Measurements from ENCODE around the gene GABARAP.

Gene GABARAP

DNA sequence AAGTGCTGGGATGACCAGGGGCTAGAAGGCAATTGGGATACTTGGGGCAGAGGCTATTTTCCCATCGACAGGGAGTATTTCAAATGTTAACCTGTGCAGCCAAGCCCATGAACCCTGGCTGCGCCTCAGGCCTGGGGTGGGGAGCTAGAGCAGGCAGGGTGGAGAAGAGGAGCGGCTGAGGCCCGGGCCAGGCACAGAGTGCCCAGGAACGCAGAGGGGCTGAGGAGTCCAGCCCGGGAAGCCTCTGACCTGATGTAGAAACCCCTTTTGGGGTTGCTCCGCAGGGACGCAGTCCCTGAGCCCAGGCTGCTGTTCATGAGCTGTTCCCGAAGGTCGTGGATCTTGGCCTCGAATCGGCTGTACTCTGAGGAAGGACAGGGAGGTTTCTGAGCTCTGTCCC lies 46.3 kb downstream of the GABARAP start:
- no peaks in the 10 kb centered on the region for H3K9me3 ChIP-seq
- H3K27me3 ChIP-seq: no peaks in the 10 kb centered on the region
- TF ChIP-seq, protein P1, sequence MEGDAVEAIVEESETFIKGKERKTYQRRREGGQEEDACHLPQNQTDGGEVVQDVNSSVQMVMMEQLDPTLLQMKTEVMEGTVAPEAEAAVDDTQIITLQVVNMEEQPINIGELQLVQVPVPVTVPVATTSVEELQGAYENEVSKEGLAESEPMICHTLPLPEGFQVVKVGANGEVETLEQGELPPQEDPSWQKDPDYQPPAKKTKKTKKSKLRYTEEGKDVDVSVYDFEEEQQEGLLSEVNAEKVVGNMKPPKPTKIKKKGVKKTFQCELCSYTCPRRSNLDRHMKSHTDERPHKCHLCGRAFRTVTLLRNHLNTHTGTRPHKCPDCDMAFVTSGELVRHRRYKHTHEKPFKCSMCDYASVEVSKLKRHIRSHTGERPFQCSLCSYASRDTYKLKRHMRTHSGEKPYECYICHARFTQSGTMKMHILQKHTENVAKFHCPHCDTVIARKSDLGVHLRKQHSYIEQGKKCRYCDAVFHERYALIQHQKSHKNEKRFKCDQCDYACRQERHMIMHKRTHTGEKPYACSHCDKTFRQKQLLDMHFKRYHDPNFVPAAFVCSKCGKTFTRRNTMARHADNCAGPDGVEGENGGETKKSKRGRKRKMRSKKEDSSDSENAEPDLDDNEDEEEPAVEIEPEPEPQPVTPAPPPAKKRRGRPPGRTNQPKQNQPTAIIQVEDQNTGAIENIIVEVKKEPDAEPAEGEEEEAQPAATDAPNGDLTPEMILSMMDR (IDR thresholded peaks at IDR 0.05): no peak
- H3K27ac ChIP-seq: no peak overlapping the region
- H3K36me3 ChIP-seq: no peaks in the 10 kb centered on the region
- no peak overlapping the region for H3K4me3 ChIP-seq (ENCODE audit: low read depth in 1 of 2, low read length in 1 of 2)
- H3K4me1 ChIP-seq (ENCODE audit: control insufficient read depth in 1 of 2, insufficient read depth in 1 of 2, low read depth in 1 of 2, low read length in 1 of 2): no peaks in the 10 kb centered on the region

DNA sequence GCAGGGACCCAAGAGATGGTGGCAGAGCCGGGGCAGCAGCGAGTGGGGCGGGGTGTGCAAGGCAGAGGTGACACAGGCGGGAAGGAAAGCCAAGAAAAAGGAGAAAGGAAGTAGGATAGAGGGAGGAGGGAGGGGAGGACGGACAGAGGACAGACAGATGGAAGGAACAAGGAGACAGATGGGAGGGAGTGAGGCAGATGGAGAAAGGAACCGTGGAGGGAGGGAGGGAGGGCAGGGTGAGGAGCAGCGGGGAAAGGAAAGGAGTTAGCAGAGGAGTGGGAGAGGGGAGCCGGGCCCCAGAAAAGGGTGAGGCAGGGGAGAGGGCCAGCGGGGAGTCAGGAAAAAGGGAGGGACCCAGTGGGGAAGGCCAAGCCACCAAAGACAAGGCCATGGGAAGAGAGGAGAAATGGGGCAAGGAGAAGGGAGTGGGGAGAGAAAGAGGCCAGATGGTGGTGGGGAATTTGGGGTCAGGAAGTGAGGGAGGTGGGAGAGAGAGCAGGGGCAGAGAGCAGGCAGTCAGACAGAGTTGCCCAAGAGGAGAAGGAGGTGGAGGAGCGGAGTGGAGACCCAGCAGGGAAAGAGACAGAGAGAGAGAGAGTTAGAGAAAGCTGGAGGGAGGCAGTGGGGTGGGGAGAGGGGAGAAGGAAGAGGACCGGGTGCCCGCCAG lies 49.8 kb downstream of the GABARAP start:
- TF ChIP-seq, protein P1 (IDR thresholded peaks at IDR 0.05): no peak
- no peaks in the 10 kb centered on the region for H3K36me3 ChIP-seq
- H3K27me3 ChIP-seq: no peaks in the 10 kb centered on the region
- H3K4me1 ChIP-seq (ENCODE audit: control insufficient read depth in 1 of 2, insufficient read depth in 1 of 2, low read depth in 1 of 2, low read length in 1 of 2): no peaks in the 10 kb centered on the region
- no peak overlapping the region for H3K27ac ChIP-seq
- H3K4me3 ChIP-seq (ENCODE audit: low read depth in 1 of 2, low read length in 1 of 2): no peak overlapping the region
- H3K9me3 ChIP-seq: no peaks in the 10 kb centered on the region

DNA sequence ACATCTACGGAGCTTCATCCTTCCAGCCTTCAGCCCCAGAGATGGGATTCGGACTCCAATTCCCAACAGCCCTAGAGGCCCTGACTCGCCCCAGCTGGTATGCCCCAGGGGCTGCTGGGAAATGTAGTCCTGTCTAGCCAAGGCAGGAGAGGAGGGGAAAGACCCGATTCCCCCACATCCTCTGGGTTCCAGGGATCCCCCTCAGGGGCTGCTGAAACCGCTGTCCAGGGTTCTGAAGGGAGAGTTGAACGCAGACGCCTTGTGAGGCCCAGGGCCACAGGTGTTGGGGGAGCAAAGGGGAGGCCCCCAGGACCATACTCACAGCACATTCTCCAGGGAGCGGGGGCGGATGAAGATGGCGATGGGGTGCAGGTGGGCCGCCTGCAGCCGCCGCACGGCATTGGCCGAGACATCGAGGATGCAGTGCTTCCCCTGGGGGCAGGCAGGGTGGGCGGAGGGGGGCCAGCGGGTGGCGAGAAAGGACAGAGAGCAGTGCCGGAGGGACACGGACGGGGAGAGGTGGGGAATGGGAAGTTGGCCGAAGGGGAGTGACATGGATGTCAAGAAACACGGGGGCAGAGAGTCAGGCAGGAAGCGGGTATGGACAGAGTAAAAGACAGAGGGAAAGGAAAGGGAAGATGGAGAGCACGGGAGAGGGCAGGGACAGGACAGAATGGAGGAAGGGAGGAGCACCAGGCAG lies 50.5 kb downstream of the GABARAP start:
- no peaks in the 10 kb centered on the region for H3K27me3 ChIP-seq
- H3K27ac ChIP-seq: no peak overlapping the region
- no peaks in the 10 kb centered on the region for H3K36me3 ChIP-seq
- H3K4me1 ChIP-seq (ENCODE audit: control insufficient read depth in 1 of 2, insufficient read depth in 1 of 2, low read depth in 1 of 2, low read length in 1 of 2): no peaks in the 10 kb centered on the region
- TF ChIP-seq, protein P1 (IDR thresholded peaks at IDR 0.05): no peak
- no peaks in the 10 kb centered on the region for H3K9me3 ChIP-seq
- no peak overlapping the region for H3K4me3 ChIP-seq (ENCODE audit: low read depth in 1 of 2, low read length in 1 of 2)

DNA sequence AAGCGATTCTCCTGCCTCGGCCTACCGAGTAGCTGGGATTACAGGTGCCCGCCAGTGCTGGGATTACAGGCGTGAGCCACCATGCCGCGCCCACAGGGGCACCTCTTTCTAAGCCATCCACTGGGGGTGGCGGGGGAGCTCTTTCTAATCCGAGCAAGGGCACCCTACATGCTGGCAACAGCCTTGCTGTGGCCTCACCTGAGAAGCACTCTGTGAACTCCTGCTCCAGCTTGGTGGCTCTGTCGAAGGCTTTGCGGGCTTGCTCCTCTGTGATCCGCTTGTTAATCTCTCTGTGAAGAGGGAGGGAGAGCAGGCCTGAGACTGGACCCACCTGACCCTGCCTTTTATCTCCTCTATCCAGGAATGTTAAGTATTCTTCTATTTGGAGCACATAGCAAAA lies 51.2 kb downstream of the GABARAP start:
- Histone ChIP-seq H3K9me3 (no peaks in the 10 kb centered on the region), H3K4me3 (ENCODE audit: low read depth in 1 of 2, low read length in 1 of 2) (no peak overlapping the region), H3K36me3 (no peaks in the 10 kb centered on the region), H3K27me3 (no peaks in the 10 kb centered on the region), H3K27ac (no peak overlapping the region), H3K4me1 (ENCODE audit: control insufficient read depth in 1 of 2, insufficient read depth in 1 of 2, low read depth in 1 of 2, low read length in 1 of 2) (no peaks in the 10 kb centered on the region)
- TF ChIP-seq, protein P1 (IDR thresholded peaks at IDR 0.05): no peak

DNA sequence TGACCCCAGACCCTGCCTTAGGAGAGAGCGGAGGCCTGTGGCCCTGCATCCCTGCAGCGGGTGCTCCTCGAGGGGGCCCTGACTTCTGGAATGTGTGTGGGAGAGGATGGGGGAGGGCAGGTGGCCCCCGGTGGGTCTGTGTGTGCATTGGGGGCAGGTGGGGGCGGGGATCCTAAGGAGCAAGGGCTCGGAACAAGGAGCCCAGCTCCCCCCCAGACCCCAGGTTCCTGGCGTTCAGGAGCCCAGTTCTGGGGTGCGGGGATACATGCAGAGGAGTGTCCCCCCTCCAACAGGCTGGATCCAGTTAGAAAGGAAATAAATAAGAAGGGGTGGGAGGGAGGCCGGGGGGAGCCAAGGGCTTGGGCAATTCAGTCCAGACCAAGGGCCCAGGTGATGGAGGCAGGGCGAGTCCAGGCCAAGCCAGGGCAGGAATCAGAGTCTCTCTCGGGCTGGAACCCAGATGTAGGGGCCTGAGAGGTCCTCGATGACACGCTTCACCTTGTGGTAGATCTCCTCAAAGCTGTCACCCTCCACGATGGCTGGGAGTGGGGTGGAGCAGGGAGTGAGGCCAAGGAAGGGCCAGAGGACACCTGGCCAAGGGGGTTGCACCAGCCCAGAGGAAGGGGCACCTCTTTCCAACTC lies 51.9 kb downstream of the GABARAP start:
- no peaks in the 10 kb centered on the region for H3K36me3 ChIP-seq
- TF ChIP-seq, protein P1 (IDR thresholded peaks at IDR 0.05): no peak
- H3K4me1 ChIP-seq (ENCODE audit: control insufficient read depth in 1 of 2, insufficient read depth in 1 of 2, low read depth in 1 of 2, low read length in 1 of 2): no peaks in the 10 kb centered on the region
- H3K4me3 ChIP-seq (ENCODE audit: low read depth in 1 of 2, low read length in 1 of 2): no peak overlapping the region
- H3K27me3 ChIP-seq: no peaks in the 10 kb centered on the region
- no peaks in the 10 kb centered on the region for H3K9me3 ChIP-seq
- no peak overlapping the region for H3K27ac ChIP-seq

All from neutrophil (primary cell).